GM12874 (cell line): ENCODE results near the gene SORCS2.

Experiments used
- CTCF ChIP-seq: IDR thresholded peaks from 2 replicates; pipeline ENCODE4 v1.5.1; 2011; ENCODE audit warnings: low read depth, mild to moderate bottlenecking, control low read depth, low read length, moderate library complexity; ENCODE audit not compliant: insufficient read depth

Gene SORCS2

GRCh38 chr4:7419961-7420660, 227.8 kb downstream of the SORCS2 start:
- no peak for TF ChIP-seq CTCF

GRCh38 chr4:7420661-7421040, 228.3 kb downstream of the SORCS2 start:
- no peak for TF ChIP-seq CTCF

GRCh38 chr4:7421356-7422150, 229.2 kb downstream of the SORCS2 start:
- TF ChIP-seq CTCF, result no peak

GRCh38 chr4:7422151-7422897, 230.0 kb downstream of the SORCS2 start:
- TF ChIP-seq CTCF, result no peak

- no peak for TF ChIP-seq CTCF
Observed at GRCh38 chr4:7422898-7423180, 230.5 kb downstream of the SORCS2 start.

GRCh38 chr4:7423391-7423790, 231.1 kb downstream of the SORCS2 start:
- TF ChIP-seq CTCF, result no peak

GRCh38 chr4:7423801-7424552, 231.6 kb downstream of the SORCS2 start:
- TF ChIP-seq CTCF, result no peak
